ENCODE measurements around the gene RS1.

The RS1 gene

GRCh38 chrX:18701621-18702361 is 29.9 kb upstream of the RS1 start:
- TF ChIP-seq CTCF (IDR thresholded peaks at IDR 0.05; ENCODE audit: borderline replicate concordance, insufficient read depth, low read depth, low read length) = no peak

DNA sequence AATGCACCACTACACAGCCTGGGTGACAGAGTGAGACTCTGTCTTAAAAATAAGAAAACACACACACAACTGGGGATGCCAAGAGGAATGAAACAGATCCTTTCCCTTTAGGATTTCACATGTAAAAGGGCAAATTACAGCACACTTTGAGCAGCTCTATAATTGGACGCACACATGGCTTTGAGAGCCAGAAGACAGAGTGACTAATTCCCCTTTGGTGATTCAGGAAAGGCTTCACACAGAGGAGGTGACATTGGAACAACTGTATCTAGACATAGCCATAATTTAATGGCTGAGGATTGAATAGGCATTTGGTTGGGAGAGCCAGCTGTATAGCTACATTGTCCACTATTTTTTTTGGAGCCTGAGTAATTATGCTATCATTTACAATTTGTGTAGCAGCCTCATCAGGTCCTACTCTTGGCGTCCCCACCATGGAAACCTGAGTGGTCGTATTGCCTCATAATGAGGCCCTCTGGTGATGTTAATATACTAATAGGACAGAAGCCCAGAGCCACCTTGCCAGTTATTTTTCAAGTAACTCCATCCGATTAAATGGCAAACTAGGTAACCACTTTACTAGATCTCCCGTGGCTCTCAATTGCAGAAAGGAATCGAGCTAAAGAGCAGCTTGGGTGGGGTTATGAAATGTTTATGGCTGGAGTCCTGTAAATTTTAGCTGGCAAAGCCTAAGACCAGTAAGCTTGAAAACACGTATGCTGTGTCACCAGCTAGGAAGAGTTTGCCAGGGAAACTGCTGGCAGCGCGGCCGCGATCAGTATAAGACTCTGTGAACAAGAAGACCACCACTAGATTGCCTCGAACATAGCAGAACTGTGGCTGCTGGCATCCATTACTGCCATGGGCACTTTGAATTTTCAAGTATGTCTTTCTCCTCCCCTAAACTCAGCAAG is 27.1 kb upstream of the RS1 start:
- no peak for TF ChIP-seq CTCF (IDR thresholded peaks at IDR 0.05; ENCODE audit: borderline replicate concordance, insufficient read depth, low read depth, low read length)
- H3K4me3 ChIP-seq (ENCODE audit: low read depth, low read length) = no peak overlapping the region

More at GRCh38 chrX:18701621-18702361, 29.9 kb upstream of the RS1 start:
- no peak overlapping the region for H3K4me3 ChIP-seq (ENCODE audit: low read depth, low read length)

DNA sequence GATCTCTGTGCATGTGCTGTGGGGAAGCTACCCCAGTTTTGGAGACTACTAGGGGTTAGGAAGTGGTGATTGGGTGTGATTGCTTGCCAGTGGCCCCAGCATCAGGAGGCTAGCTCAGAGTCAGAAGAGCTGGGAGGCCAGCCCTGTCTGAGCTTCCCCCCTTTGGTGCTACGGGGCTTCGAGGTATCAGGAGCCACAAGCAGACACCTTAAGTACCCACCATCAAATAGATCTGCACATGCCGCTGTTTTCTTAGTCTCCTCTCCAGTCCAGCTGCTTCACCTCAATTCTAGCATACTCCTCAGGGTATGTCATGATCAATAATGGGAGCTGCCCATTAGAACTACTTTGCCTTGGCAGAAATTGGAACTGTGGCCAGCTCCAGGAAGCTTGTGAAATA is 24.7 kb upstream of the RS1 start:
- TF ChIP-seq CTCF (IDR thresholded peaks at IDR 0.05; ENCODE audit: borderline replicate concordance, insufficient read depth, low read depth, low read length) = no peak
- H3K4me3 ChIP-seq (ENCODE audit: low read depth, low read length) = no peak overlapping the region

DNA sequence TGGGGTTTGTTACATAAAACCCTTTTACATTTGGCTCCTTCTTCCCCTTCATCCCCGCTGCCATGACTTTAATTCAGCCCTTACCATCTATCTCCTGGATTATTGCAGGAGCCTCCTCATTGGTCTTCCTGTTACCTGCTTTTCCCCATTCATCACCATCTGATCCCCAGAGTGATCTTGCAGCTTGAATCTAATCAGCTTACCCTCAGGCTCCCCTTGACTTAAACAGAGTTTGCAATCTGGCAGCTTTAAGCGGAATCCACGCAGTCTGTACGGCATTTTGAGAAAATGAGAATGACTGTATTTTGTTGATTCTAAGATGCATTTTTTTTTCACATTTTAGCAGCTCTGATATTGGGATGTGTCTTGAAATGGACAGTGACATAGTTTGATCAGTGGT is 20.6 kb upstream of the RS1 start:
- TF ChIP-seq CTCF (IDR thresholded peaks at IDR 0.05; ENCODE audit: borderline replicate concordance, insufficient read depth, low read depth, low read length) = no peak
- H3K4me3 ChIP-seq (ENCODE audit: low read depth, low read length) = no peak overlapping the region

DNA sequence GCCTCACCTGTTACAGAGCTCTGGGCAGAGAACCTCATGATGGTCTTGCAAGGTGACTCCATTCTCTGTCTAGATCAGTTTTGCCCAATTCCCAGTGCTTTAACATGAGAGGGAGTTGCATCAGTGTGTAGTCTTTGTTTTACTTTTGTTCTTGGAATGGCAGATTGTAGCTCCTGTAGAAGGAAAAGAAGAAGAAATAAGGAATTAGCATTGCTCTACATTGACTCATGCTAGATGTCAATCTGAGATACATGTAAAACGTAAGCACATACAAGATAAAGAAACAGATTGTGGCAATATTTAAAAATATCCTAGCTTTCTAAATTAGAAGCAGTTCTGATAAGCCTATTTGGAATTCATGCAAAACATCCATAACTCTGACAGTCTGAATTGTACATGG is 19.5 kb upstream of the RS1 start:
- no peak overlapping the region for H3K4me3 ChIP-seq (ENCODE audit: low read depth, low read length)
- TF ChIP-seq CTCF (IDR thresholded peaks at IDR 0.05; ENCODE audit: borderline replicate concordance, insufficient read depth, low read depth, low read length) = no peak

DNA sequence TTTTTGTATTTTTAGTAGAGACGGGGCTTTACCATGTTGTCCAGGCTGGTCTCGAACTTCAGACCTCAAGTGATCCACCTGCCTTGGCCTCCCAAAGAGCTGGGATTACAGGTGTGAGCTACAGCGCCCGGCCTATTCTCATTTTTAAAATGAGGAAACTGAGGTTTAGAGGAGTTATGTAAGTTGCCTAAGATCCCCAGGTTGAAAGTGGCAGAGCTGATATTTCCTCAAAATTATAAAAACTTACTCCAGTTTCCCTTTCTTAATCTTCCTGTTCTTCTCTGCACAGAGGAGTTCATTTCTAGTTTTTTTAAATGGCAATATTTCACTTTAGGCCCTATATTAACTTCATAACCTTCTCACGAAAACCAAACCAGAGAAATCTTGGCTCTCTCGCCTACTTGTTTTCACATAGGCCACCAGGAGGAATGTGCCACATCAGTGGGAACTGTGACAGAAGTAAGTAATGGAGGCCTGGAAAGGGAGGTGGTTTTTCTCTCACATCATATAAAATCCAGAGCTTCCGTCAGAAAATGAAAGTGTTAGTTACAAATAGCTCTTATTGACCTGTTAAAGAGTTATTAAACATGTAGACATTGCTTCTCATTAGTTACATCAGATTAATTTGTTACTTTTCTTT is 16.1 kb upstream of the RS1 start:
- TF ChIP-seq CTCF (IDR thresholded peaks at IDR 0.05; ENCODE audit: borderline replicate concordance, insufficient read depth, low read depth, low read length) = no peak
- H3K4me3 ChIP-seq (ENCODE audit: low read depth, low read length) = no peak overlapping the region
